TTC549 (cell line): ENCODE data around the gene TLR10.

ENCODE experiments used
- FAIRE-seq: peaks from 2 replicates; lab custom pipeline; 2012; peaks lifted over from hg19 to GRCh38; lab: Jason Lieb, UNC

The TLR10 gene

DNA sequence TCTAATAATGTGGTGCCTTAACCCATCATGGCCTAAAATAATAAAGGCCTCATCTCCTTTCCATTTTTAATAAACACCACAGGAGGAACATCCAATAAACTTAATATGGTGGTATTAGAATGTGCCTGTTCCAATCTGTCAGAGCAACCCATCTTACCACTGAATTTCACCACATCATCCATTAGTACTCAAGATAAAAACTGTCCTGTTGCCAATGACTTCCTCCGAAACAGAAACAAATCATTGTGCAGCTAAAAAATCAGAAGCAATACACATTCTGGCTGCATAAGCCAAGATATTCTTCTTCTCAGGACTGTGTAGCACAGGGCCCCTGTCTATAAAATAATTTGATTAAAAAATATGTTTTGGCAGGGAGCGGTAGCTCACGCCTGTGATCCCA, 18.5 kb downstream of the TLR10 start:
- no peak for FAIRE-seq

DNA sequence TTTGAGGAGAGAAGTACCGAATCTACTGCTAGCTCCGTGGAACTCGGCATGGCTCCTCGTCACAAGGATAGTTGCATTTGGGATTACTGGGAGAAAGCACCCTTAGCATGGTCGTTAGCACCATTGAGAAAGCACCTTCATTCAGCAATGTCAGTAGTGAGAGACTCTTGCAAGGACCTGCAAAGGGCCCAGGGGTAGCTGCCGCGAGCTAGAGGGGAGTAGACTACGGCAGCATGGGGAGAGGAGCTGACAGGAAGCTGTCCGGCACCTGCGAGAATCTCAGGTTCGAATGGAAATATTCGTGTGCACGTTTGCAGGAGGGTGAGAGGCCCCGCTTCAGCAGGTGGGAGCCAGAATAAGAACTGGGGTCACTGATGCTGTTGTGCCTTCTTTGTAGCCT, 20.2 kb downstream of the TLR10 start:
- FAIRE-seq, result no peak

DNA sequence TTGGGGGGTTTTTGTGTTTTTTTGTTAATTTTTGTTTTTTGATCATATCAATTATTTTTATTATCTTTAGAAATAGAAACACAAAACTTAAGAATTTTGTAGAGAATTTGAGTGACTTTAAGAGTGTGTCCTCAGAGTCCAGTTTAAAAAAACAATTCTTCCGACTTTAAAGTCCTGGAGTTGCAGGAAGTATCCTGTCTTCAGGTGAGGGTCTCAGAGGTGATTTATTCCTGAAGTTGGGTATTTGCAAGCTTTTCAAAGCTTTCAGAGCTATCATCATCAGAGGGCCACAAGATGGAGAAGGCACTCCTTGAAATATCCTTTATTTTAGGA, 23.0 kb downstream of the TLR10 start:
- no peak for FAIRE-seq

DNA sequence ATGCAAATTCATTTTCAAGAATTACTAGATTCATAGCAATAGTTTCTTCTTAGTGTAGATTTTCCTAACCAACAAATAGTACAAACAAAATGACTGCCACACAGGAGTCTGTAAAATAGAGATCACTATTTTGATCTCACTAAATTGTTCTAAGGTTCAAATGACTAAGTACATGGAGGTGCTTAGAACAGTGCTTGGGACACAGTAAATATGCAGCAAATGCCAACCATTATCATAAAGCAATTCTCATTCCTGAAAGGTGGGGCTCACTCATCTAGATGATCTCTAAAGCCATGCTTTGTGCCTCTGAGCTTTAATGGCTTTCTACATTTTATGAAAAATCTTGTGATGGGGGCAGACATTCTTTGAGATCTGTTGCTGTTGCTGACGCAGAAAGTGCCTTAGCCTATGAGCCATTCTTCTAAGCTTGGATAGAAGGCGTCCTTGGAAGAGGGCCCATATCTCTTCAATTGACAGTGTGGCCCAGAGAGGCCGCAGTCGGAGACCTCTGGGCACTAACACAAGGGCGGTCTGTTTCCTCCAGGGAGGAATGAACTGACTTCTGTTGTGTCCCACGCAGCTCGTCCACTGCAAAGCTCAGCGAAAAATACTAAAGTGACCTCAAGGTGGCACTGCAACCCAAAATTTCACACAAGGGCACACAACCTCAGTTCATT, 23.5 kb downstream of the TLR10 start:
- peak; percentile 88 for FAIRE-seq

DNA sequence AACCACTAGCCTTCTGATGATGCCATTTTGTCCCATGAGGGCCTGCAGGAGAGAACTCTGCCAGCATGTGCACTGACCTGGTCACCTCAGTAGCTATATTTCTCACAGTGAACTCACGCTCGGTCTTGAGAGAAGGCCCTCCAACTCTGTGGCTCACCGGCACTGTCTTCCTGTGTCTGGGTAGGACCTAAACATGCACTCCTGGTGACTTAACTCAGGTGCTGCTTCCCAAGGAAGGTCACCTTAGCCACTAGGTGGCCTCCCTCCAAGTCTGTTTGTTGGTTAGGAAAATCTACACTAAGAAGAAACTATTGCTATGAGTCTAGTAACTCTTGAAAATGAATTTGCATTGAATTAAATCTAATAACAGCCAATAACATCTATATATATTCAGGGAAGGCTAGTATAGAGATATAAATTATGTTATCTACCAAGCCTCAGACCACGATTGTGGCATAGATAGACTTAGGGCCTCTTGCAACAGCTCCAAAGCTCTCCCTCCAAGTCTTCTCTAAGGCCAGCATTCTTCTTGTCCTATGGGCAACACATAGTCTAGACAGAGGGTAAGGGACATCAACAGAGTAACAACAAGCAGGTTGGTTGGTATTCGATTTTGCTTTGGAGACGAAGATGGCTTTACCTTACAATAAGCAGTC, 24.7 kb downstream of the TLR10 start:
- FAIRE-seq, result no peak

DNA sequence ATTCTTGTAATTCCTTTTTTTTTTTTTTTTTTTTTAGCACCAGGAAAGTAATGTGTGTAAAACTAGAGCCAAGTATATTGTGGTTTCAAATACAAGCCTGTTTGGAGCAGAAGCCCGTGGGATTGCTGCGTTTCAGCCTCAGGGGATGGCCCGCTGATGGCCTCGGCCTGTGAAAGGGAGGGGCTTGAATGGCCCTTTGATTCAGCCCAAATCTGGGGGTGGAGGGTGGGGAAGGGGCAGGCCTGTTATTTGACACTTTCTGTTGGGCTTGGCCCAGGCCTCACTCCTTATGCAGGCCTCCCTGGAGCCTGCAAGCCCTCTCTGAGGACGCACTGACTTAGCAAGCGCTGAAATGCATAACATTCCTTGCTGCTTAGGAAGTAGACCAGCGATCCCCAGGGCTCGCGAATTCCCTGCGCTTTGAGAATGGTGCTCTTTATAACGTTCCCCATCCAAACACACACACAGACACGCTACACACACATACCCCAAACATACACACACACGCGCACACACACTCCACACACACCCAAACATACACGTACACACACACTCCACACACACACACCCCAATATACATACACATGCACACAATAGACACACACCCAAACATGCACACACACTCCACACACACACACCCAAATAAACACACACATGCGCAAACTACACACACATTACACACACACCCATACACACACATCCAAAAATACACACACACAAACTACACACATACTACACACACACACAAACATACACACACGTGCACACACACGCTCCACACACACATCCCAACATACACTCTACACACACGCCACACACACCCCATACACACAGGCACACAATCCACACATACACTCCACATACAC, 29.6 kb downstream of the TLR10 start:
- FAIRE-seq, result no peak

DNA sequence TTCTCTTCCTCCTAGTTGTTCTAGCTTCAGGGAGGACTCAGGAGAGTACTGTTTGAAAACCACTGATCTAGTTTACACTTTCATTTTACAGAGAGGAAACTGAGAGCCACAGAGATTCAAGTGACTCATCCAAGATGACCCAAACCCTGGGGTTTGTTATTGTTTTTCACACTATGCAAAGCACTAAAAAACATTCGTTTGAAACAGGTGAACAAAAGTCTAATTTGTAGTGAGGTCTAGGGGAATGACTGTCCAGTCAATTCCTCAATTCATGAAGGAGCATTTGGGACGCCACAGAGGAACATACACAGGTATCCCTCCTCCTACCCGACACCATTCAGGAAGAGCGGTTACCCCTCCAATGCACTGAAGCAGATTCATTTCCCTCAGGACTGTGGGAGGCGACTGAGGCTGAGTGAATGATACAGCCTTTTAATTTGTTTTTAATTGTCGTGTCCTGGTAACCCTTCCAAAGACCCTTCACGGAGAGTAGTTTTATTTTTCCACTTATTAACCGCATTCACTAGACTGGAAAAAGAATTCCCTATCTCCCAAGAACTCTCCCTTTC, 30.3 kb downstream of the TLR10 start:
- no peak for FAIRE-seq

DNA sequence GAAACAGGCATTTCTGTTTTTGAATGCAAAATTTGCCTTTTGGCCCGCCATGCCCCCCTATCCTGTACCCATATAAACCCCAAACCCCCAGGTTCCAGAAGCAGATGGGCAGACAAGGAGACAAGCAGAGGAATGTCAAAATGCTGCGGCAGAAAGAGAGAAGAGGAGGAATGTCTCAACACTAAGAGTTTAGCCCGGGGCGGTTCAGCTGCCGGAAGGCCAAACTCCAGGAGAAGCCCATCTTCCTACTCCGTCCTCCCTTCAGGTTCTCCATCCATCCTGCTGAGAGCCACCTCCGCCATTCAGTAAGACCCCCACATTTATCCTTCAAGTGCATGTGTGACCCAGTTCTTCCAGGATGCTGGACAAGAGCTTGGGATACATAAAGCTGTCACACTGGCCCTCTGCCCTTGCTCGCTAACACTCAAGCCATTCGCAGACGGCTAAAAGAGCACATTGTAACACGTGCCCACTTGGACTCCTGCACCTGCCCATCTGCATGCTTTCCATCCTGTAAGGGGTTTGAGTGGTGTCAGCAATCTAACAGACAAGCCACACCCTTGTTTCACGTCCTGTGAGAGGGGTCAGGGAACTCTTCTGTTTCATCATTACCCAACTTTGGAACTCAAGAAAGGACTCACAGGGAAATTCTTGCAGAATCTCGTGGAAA, 31.3 kb downstream of the TLR10 start:
- no peak for FAIRE-seq

DNA sequence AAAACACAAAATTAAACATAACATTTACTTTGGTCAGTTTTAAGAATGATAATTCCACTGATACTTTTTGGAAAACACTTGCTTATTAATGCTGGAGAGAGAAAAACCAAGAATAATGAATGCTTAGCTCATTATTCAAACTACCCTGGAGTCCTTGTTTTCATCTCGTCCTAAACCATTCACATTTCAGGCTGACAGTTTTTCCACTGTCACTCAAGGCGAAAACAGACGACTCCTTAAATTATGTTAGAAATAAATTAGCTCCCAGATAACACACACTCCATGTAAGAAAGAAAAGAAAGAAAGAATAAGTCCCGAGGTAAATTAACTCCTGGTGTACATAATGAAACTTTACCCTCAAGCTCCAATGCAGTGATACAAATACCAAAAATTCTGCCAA, 33.5 kb downstream of the TLR10 start:
- FAIRE-seq, result no peak

DNA sequence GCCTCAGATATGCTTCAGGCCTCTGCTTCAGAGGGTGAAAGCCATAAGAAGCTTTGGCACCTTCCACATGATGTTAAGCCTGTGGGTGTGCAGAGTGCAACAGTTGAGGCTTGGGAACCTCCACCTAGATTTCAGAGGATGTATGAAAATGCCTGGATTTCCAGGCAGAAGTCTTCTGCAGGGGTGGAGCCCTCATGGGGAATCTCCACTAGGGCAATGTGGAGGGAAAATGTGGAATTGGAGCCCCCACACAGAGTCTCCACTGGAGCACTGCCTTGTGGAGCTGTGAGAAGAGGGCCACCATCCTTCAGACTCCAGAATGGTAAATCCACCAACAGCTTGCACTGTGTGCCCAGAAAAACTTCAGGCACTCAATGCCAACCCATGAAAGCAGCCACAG, 35.2 kb downstream of the TLR10 start:
- no peak for FAIRE-seq

DNA sequence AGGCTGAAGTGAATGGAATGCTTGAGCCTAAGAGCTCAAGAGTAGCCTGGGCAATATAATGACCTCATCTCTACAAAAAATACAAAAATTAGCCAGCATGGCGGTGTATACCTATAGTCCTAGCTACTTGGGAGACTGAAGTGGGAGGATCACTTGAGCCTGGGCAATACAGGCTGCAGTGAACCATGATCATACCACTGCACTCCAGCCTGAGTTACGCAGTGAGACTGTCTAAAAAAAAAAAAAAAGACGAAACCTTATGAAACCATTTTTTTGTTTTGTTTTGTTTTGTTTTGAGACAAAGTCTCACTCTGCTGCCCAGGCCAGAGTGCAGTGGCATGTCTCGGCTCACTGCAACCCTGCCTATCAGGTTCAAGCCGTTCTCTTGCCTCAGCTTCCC, 36.9 kb downstream of the TLR10 start:
- FAIRE-seq, result no peak

DNA sequence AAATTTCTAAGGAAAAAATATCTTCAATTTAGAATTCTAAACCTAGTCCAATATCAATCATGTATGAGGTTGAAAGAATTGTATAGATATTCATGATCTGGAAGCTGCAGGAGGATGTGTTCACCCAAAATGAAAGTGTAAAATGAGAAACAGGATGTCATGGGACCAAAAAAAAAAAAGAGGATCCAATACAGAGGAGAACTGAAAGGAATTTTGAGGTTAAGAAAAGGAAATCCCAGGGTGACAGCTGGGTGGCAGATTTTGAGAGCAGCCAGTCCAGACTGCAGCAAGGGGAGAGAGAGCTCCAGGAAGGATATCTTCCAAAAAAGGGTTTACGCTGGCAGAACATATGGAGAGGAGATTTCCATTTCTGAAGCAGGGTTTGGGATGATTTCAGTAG, 38.9 kb downstream of the TLR10 start:
- no peak for FAIRE-seq

DNA sequence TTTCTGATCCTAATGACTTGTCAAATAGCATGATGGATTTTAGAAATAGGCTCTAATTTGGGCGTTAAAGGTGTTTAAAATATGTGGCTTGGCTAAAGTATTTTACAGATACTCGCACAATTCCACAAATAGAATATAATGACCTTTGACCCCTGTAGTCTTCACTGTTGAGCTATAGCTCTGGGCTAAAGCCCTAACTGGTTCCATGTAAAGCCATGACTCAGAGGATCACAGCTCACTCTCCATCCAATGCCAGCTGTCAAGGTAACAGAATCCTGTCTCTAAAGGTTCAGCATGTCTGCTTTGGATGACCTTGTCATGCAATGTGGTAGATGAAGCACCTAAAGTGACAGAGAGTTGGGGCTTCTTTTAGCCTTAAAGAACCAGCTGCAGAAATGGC, 42.5 kb downstream of the TLR10 start:
- FAIRE-seq, result no peak

DNA sequence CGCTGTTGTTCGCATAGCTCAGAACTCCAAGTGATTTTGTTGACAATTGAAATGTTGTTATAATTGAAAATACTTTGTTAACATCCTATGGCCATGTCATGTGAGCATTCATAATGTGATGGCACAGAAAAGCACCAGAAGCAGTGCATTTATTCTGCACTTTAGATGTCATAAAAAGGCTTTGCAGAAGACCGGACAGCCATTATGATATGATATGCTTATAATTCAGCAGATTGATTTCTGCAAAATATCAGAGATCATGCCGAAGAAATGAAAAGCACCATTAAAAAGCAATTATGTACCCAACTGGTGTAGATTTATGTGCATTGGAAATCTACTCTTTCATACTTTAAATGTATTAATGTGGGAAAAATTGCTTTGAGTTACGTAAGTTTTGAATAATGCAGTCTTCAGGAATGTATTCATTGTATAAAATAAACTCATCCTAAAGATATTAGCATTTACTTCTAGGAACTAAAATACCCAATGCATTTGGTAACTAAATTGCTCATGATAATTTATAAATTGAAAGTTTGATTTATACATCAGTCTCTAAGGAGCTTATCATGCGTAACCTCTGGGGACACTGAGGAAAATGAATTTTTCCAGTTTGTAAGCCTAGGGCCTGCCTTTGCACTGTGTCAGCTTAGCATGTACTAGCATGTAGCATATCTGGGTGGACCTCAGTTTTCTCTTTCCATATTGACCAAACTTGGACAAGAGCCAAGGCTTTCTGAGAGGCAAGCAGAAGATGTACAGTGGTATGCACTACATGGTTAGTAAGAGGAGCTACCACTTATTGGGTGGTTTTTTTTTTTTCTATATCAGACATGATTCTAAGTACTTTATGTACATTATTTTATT, 43.6 kb downstream of the TLR10 start:
- FAIRE-seq, result no peak

DNA sequence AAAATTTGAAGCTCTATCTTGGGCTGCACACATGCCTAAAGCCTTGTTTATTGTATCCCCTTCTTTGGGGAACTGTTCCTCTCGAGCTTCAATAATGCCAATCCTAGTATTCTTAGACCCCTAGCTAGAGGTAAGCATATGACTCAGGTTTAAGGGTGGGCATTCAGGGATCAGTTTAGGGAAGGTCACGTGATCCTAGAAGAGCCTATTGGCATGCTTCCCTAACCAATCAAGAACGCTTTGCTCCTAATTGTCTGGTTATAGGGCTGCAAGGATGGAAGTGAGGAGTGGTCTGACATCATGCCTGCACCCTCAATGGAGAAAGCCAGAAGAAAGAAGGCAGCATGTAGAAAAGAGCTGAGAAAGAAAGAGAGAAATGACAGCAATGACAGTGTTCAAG, 46.9 kb downstream of the TLR10 start:
- no peak for FAIRE-seq

DNA sequence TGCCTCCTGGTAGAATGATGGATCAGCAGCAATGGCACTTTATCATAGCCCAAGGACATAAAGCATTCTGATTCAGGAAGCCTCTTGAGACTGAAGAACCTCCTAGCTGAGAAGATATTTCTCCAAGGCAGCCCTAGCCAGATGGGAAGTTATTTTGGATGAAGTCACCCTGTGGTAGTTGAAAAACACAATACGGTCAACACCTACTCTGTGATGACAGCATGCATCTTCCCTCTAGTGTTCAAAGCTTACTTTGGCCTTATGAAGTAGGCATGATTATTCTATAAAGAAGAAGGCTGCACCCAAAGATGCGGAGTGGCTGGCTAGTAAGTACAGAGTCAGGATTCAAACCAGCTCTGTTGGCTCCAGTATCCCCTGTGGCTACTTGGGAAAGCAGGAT, 47.9 kb downstream of the TLR10 start:
- no peak for FAIRE-seq

DNA sequence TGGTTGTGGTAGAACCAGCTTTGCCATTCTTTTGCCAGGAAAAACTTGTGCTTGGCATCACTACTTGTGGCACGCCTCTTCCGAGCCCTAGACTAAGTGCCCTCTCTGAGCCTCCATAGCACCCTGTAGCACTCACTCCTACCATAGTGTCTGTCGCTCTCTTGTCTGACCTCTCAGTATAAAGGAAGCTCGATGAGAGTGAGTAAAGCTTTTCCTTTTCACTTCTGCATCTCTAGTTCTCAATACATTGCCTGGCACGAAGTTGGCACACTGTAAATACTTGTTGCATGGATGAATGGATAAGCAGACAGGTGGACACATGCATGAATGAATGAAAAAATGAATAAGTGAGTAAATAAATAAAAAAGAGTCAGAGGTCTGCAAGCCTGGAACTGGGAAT, 48.3 kb downstream of the TLR10 start:
- FAIRE-seq, result no peak

DNA sequence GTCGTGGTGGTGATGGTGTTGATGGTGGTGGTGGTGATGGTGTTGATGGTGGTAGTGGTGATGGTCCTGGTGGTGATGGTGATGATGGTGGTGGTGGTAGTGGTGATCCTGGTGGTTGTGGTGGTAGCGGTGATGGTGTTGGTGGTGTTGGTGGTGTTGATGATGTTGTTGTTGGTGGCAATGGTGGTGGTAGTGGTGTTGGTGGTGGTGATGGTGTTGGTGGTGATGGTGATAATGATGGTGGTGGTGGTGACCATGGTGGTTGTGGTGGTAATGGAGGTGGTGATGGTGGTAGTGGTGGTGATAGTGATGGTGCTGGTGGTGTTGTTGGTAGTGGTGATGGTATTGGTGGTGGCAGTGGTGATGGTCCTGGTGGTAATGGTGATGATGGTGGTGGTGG, 49.1 kb downstream of the TLR10 start:
- FAIRE-seq, result no peak

DNA sequence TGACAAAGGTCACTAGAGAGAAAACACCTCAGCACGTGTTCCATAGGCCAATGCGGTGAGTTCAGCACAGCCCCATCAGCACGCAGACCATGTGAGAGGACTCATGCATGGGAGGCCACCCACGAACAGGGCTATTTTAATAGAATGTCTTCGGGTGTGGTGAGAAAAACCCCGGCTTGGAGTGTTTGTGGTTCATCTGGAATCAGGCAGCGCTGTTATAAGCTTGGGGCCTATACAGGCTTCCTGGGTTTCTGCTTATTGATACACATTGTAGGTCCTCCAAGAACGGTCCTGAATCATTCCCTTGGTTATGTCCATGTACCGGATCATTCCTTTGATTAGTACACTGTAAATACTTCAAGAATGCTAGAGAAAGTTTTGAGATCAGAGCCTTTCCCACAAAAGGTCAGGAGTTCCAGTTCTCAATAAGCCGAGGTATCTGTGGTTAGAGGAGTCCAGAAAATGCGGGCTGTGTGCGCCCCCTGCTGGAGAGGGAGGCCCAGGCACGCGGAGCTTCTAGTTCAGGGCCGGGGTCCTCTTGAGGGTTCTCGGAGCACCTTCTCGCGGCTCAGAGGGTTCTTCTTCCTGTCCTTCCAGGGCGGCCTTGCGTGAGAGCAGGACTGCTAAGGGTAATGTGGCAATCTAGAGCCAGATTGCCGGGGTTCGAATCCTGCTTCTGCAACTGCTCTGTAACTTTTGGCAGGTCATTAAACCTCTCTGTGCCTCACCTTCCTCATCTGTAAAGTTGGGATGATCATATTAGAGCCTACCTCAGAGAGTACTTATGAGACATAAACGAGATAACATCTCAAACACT, 51.8 kb downstream of the TLR10 start:
- FAIRE-seq, result no peak

DNA sequence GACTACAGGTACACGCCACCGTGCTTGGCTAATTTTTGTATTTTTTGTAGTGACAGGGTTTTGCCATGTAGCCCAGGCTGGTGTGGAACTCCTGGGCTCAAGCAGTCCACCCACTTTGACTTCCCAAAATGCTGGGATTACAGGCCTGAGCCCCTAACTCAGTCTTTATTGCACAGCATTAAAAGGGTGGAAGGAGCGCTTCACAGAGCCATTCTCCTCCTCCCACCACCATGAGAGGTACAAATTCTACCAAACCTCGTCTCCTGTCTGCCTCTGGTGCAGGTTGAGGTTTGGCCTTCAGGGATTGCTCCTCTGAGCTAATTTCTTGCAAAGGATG, 52.3 kb downstream of the TLR10 start:
- FAIRE-seq, result no peak

DNA sequence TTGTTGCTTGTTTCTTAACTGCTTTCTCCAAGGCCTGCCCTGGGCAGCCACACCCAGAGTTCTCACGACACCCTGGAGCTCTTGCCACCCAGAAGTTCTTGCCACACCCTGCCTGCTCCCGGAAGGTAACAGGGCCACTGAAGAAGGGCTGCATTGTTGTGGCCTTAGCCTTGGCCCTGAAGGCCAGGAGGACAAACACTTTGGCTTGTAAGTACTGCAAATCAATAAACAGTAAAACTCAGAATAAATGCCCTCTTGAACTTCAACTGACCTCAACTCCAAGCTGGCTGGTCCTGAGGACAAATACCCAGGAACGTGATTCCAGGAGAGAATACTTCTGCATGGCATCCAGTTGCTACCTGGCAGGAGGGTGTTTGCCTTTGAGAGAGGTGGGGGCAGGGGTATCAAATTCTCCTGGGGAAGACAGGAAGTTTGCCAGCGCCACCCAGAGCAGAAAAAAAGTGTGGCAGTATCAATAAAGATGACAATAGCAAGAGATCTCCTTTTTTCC, 54.1 kb downstream of the TLR10 start:
- FAIRE-seq, result no peak
